KMS-11 (cell line): Measurements from ENCODE around the gene C1QTNF9.
"Not testable (repeated sequence)": the region's sequence is repeated elsewhere in the genome, so short reads cannot be mapped to it uniquely, and the experiment has no call there.

Experiments
- H2AFZ ChIP-seq: fragments of 200-600 bp; sonication (generic); 2 replicates; pipeline ENCODE4 v1.6.1; 2016; ENCODE audit warnings: antibody characterized with exemption, mixed run types, low read depth
- H3K27ac ChIP-seq: fragments of 200-600 bp; sonication (generic); 2 replicates; pipeline ENCODE4 v1.6.1; 2016; ENCODE audit warnings: mild to moderate bottlenecking, mixed run types
- H3K27me3 ChIP-seq: fragments of 200-600 bp; sonication (generic); 2 replicates; pipeline ENCODE4 v1.6.1; 2017; ENCODE audit warnings: mild to moderate bottlenecking, low read depth, mixed run types, moderate library complexity; ENCODE audit not compliant: insufficient read depth
- H3K36me3 ChIP-seq: fragments of 200-600 bp; sonication (generic); 2 replicates; pipeline ENCODE4 v1.6.1; 2017; ENCODE audit warnings: mild to moderate bottlenecking, mixed run types; ENCODE audit not compliant: insufficient read depth
- H3K4me1 ChIP-seq: fragments of 200-600 bp; sonication (generic); 2 replicates; pipeline ENCODE4 v1.6.1; 2016; ENCODE audit warnings: mild to moderate bottlenecking, low read depth, mixed run types; ENCODE audit not compliant: poor library complexity, severe bottlenecking
- H3K4me2 ChIP-seq: fragments of 200-600 bp; sonication (generic); 2 replicates; pipeline ENCODE4 v1.7.0; 2016; ENCODE audit warnings: mild to moderate bottlenecking, mixed run types
- H3K4me3 ChIP-seq: fragments of 200-600 bp; sonication (generic); IDR thresholded peaks from 2 replicates; pipeline ENCODE4 v1.6.1; 2017; ENCODE audit warnings: low read depth, low read length, mixed read lengths; ENCODE audit not compliant: insufficient read depth
- H3K79me2 ChIP-seq: fragments of 200-600 bp; sonication (generic); 2 replicates; pipeline ENCODE4 v1.6.1; 2016; ENCODE audit warnings: low read depth, mixed run types; ENCODE audit not compliant: insufficient read depth
- H3K9ac ChIP-seq: fragments of 200-600 bp; sonication (generic); 2 replicates; pipeline ENCODE4 v1.6.1; 2016; ENCODE audit warnings: mild to moderate bottlenecking, mixed run types
- H4K20me1 ChIP-seq: fragments of 200-600 bp; sonication (generic); 2 replicates; pipeline ENCODE4 v1.6.1; 2016; ENCODE audit warnings: mild to moderate bottlenecking, mixed run types; ENCODE audit not compliant: insufficient read depth
- TF ChIP-seq, protein P1 (sequence below): fragments of 200-600 bp; sonication (generic); conservative IDR thresholded peaks from 2 replicates; pipeline ENCODE4 v1.6.1; 2017; ENCODE audit warnings: low read depth, mild to moderate bottlenecking, antibody characterized with exemption, low read length, moderate library complexity, mixed read lengths

C1QTNF9 gene

DNA sequence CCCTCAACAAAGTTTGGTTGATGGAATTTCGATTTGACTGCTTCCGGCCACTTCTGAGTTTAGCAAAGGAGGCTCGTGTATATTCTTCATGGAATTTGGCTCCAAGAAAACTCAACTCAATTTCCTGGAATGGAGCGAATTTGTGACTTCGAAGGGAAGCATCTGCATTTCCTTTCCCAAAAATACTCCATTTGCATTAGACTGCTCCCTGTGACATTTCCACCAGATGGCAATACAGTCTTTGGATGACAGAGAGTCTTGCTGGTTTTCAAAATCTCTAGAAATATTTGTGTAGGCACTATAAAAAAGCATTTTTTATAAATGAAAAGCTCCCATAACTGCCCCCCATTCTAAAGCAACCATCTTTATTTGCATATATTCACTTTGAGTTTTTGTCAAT lies 4.1 kb downstream of the C1QTNF9 start:
- no peak overlapping the region for H3K4me3 ChIP-seq
- H3K9ac ChIP-seq = no peak overlapping the region
- no peaks in the 10 kb centered on the region for H3K27me3 ChIP-seq
- H3K79me2 ChIP-seq = no peaks in the 10 kb centered on the region
- no peaks in the 10 kb centered on the region for H3K4me1 ChIP-seq
- no peak overlapping the region for H3K4me2 ChIP-seq
- H3K27ac ChIP-seq = no peak overlapping the region
- H3K36me3 ChIP-seq = no peaks in the 10 kb centered on the region
- H2AFZ ChIP-seq = no peak overlapping the region
- TF ChIP-seq, protein P1, sequence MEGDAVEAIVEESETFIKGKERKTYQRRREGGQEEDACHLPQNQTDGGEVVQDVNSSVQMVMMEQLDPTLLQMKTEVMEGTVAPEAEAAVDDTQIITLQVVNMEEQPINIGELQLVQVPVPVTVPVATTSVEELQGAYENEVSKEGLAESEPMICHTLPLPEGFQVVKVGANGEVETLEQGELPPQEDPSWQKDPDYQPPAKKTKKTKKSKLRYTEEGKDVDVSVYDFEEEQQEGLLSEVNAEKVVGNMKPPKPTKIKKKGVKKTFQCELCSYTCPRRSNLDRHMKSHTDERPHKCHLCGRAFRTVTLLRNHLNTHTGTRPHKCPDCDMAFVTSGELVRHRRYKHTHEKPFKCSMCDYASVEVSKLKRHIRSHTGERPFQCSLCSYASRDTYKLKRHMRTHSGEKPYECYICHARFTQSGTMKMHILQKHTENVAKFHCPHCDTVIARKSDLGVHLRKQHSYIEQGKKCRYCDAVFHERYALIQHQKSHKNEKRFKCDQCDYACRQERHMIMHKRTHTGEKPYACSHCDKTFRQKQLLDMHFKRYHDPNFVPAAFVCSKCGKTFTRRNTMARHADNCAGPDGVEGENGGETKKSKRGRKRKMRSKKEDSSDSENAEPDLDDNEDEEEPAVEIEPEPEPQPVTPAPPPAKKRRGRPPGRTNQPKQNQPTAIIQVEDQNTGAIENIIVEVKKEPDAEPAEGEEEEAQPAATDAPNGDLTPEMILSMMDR = no peak
- H4K20me1 ChIP-seq = no peaks in the 10 kb centered on the region

GRCh38 chr13:24317835-24318234 lies 8.5 kb downstream of the C1QTNF9 start:
- H3K27me3 ChIP-seq, H3K4me2 ChIP-seq, H3K4me1 ChIP-seq, H3K9ac ChIP-seq, H3K36me3 ChIP-seq, H3K79me2 ChIP-seq, H4K20me1 ChIP-seq, H3K27ac ChIP-seq, H2AFZ ChIP-seq, H3K4me3 ChIP-seq: not testable (repeated sequence)

DNA sequence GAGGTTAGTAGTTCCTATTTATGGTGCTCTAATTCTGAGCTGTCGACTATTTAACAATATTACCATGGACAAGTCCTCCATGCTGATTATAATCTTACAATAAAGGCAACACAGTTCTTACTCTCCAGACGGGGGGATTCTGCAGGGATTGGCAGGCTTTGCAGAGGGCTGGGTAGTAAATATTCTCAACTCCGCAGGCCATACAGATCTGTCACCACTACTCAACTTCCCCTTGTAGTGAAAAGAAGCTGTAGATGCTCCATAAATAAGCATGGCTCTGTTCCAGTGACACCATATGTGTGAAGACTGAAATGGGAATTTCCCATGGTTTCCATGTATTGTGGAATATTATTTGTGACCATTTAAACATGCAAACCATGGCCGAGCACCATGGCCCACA lies 9.5 kb downstream of the C1QTNF9 start:
- not testable (repeated sequence) for H3K4me3 ChIP-seq, H3K79me2 ChIP-seq, H4K20me1 ChIP-seq, H3K27me3 ChIP-seq, H3K4me1 ChIP-seq, H3K27ac ChIP-seq, H2AFZ ChIP-seq, H3K36me3 ChIP-seq, H3K9ac ChIP-seq, H3K4me2 ChIP-seq

DNA sequence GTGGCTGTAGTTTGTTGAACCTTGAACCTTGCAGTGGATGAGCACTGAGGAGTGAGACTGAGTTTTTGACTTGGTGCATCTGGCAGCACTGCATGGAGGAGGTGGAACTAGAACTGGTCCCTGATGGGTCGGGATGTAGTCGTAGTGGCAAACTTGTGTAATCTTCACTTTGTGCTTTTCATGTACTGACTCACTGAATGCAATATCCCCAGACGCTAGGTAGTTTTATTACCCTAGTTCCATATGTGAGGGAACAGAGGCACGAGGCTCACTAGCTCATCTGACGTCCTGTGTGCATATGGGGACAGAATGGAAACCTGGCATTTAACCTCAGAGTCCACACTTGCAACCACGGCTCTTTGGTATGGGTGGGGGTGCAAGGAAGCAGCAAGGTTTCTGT lies 10.3 kb downstream of the C1QTNF9 start:
- H3K79me2 ChIP-seq, H3K9ac ChIP-seq, H3K36me3 ChIP-seq, H3K4me3 ChIP-seq, H3K4me1 ChIP-seq, H3K27me3 ChIP-seq, H3K27ac ChIP-seq, H4K20me1 ChIP-seq, H2AFZ ChIP-seq, H3K4me2 ChIP-seq: not testable (repeated sequence)

GRCh38 chr13:24321416-24321815 lies 12.0 kb downstream of the C1QTNF9 start:
- H3K4me1 ChIP-seq, H3K4me2 ChIP-seq, H2AFZ ChIP-seq, H4K20me1 ChIP-seq, H3K9ac ChIP-seq, H3K79me2 ChIP-seq, H3K4me3 ChIP-seq, H3K27ac ChIP-seq, H3K27me3 ChIP-seq, H3K36me3 ChIP-seq: not testable (repeated sequence)

DNA sequence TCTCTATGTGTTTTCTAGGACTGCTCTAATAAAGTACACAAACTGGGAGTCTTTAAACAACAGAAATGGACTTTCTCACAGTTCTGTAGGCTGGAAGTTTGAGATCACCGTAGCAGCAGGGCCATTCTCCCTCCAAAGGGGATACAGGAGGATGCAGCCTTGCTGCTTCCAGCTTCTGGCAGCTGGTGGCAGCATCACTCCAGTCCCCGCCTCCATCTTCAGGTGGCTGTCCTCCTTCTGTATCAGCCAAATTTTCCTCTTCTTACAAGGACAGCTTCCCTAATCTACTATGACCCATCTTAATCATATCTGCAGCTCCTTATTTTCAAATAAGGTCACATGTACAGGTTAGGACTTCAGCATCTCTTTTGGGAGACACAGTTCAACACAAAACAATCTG lies 13.1 kb downstream of the C1QTNF9 start:
- not testable (repeated sequence) for H4K20me1 ChIP-seq, H3K4me2 ChIP-seq, H3K27me3 ChIP-seq, H3K79me2 ChIP-seq, H3K4me3 ChIP-seq, H3K36me3 ChIP-seq, H3K9ac ChIP-seq, H2AFZ ChIP-seq, H3K4me1 ChIP-seq, H3K27ac ChIP-seq

GRCh38 chr13:24323036-24323738 lies 13.8 kb downstream of the C1QTNF9 start:
- Histone ChIP-seq H4K20me1 (no peaks in the 10 kb centered on the region), H3K9ac (no peak overlapping the region), H3K27me3 (no peaks in the 10 kb centered on the region), H3K36me3 (no peaks in the 10 kb centered on the region), H3K4me3 (no peak overlapping the region), H3K79me2 (no peaks in the 10 kb centered on the region), H3K4me1 (no peaks in the 10 kb centered on the region), H3K27ac (no peak overlapping the region), H3K4me2 (no peak overlapping the region), H2AFZ (no peak overlapping the region)
- TF ChIP-seq, protein P1 = no peak
